Neuron (in vitro differentiated cells): ENCODE data around the gene SCYGR5.
"Not testable (repeated sequence)": the region's sequence is repeated elsewhere in the genome, so short reads cannot be mapped to it uniquely, and the experiment has no call there.

Source experiments
- H2AFZ ChIP-seq: one replicate; pipeline ENCODE4 v1.6.1; 2013; ENCODE audit warnings: low read depth, mild to moderate bottlenecking, inconsistent platforms, low read length, moderate library complexity
- H3K27me3 ChIP-seq: one replicate; pipeline ENCODE4 v1.6.1; 2013; ENCODE audit warnings: low read length; ENCODE audit not compliant: insufficient read depth
- H3K36me3 ChIP-seq: one replicate; pipeline ENCODE4 v1.6.1; 2013; ENCODE audit warnings: low read length; ENCODE audit not compliant: insufficient read depth
- H3K4me1 ChIP-seq: one replicate; pipeline ENCODE4 v1.6.1; 2013; ENCODE audit warnings: low read length; ENCODE audit not compliant: insufficient read depth
- H3K4me3 ChIP-seq: 2 replicates; pipeline ENCODE4 v1.5.1; 2013; ENCODE audit warnings: mild to moderate bottlenecking, low read length, moderate library complexity
- H3K9me3 ChIP-seq: one replicate; pipeline ENCODE4 v1.6.1; 2013; ENCODE audit warnings: low read length

The SCYGR5 gene

GRCh38 chr2:227666631-227667170 lies at the start of gene SCYGR5:
Gene SCYGR5, plus strand, starts transcription at chr2:227666804. Its CDS starts 0 bp downstream, at chr2:227666804.
- not testable (repeated sequence) for H3K4me1 ChIP-seq, H3K36me3 ChIP-seq

GRCh38 chr2:227617316-227618230 lies 49.0 kb upstream of the SCYGR5 start, which contains the start of gene SCYGR4:
Gene SCYGR4, plus strand, starts transcription at chr2:227617498. Its CDS starts 0 bp downstream, at chr2:227617498.
- Histone ChIP-seq H3K4me3 (no peak within 1 kb of the TSS), H3K9me3 (no peaks in the 10 kb centered on the region), H3K4me1 (no peaks in the 10 kb centered on the region), H2AFZ (no peak within 1 kb of the TSS), H3K27me3 (no peaks in the 10 kb centered on the region), H3K36me3 (no peaks in the 10 kb centered on the region)

More at GRCh38 chr2:227666631-227667170, at the start of gene SCYGR5:
- H3K9me3 ChIP-seq, H3K27me3 ChIP-seq, H2AFZ ChIP-seq, H3K4me3 ChIP-seq: not testable (repeated sequence)

- H3K4me1 ChIP-seq = no peaks in the 10 kb centered on the region
- H3K36me3 ChIP-seq = no peaks in the 10 kb centered on the region
- H3K9me3 ChIP-seq = no peaks in the 10 kb centered on the region
- no peak overlapping the region for H2AFZ ChIP-seq
- H3K27me3 ChIP-seq = no peaks in the 10 kb centered on the region
- H3K4me3 ChIP-seq = no peak overlapping the region
Measured at GRCh38 chr2:227623226-227623625, 43.4 kb upstream of the SCYGR5 start.

GRCh38 chr2:227625420-227625819 lies 41.2 kb upstream of the SCYGR5 start:
- no peaks in the 10 kb centered on the region for H3K36me3 ChIP-seq
- no peaks in the 10 kb centered on the region for H3K9me3 ChIP-seq
- H3K4me1 ChIP-seq = no peaks in the 10 kb centered on the region
- H3K27me3 ChIP-seq = no peaks in the 10 kb centered on the region
- H2AFZ ChIP-seq = no peak overlapping the region
- H3K4me3 ChIP-seq = no peak overlapping the region

GRCh38 chr2:227626580-227627151 lies 39.9 kb upstream of the SCYGR5 start:
- Histone ChIP-seq H3K27me3 (no peaks in the 10 kb centered on the region), H3K4me3 (no peak overlapping the region), H2AFZ (no peak overlapping the region), H3K36me3 (no peaks in the 10 kb centered on the region), H3K4me1 (no peaks in the 10 kb centered on the region), H3K9me3 (no peaks in the 10 kb centered on the region)

GRCh38 chr2:227627769-227628168 lies 38.8 kb upstream of the SCYGR5 start:
- H3K36me3 ChIP-seq = no peaks in the 10 kb centered on the region
- H2AFZ ChIP-seq = no peak overlapping the region
- H3K27me3 ChIP-seq = no peaks in the 10 kb centered on the region
- no peaks in the 10 kb centered on the region for H3K9me3 ChIP-seq
- H3K4me1 ChIP-seq = no peaks in the 10 kb centered on the region
- H3K4me3 ChIP-seq = no peak overlapping the region

- H3K4me1 ChIP-seq = no peaks in the 10 kb centered on the region
- H3K9me3 ChIP-seq = no peaks in the 10 kb centered on the region
- no peaks in the 10 kb centered on the region for H3K27me3 ChIP-seq
- H3K4me3 ChIP-seq = no peak overlapping the region
- no peaks in the 10 kb centered on the region for H3K36me3 ChIP-seq
- no peak overlapping the region for H2AFZ ChIP-seq
Measured at GRCh38 chr2:227629435-227629834, 37.2 kb upstream of the SCYGR5 start.

- H3K4me3 ChIP-seq = no peak overlapping the region
- no peaks in the 10 kb centered on the region for H3K4me1 ChIP-seq
- H3K9me3 ChIP-seq = no peaks in the 10 kb centered on the region
- H3K36me3 ChIP-seq = no peaks in the 10 kb centered on the region
- no peaks in the 10 kb centered on the region for H3K27me3 ChIP-seq
- no peak overlapping the region for H2AFZ ChIP-seq
Measured at GRCh38 chr2:227630322-227630721, 36.3 kb upstream of the SCYGR5 start.

- Histone ChIP-seq H2AFZ (no peak overlapping the region), H3K9me3 (no peaks in the 10 kb centered on the region), H3K27me3 (no peaks in the 10 kb centered on the region), H3K4me1 (no peaks in the 10 kb centered on the region), H3K36me3 (no peaks in the 10 kb centered on the region), H3K4me3 (no peak overlapping the region)
Measured at GRCh38 chr2:227632827-227633226, 33.8 kb upstream of the SCYGR5 start.

- no peaks in the 10 kb centered on the region for H3K9me3 ChIP-seq
Measured at GRCh38 chr2:227634201-227634600, 32.4 kb upstream of the SCYGR5 start.

GRCh38 chr2:227642656-227643055 lies 23.9 kb upstream of the SCYGR5 start:
- H3K4me1 ChIP-seq = no peaks in the 10 kb centered on the region
- no peak overlapping the region for H3K4me3 ChIP-seq
- H3K36me3 ChIP-seq = no peaks in the 10 kb centered on the region
- H2AFZ ChIP-seq = no peak overlapping the region
- no peaks in the 10 kb centered on the region for H3K9me3 ChIP-seq
- H3K27me3 ChIP-seq = no peaks in the 10 kb centered on the region

More at GRCh38 chr2:227634201-227634600, 32.4 kb upstream of the SCYGR5 start:
- Histone ChIP-seq H3K4me3 (no peak overlapping the region), H3K4me1 (no peaks in the 10 kb centered on the region), H2AFZ (no peak overlapping the region), H3K36me3 (no peaks in the 10 kb centered on the region), H3K27me3 (no peaks in the 10 kb centered on the region)

GRCh38 chr2:227643990-227644551 lies 22.5 kb upstream of the SCYGR5 start:
- H3K4me3 ChIP-seq = no peak overlapping the region
- H2AFZ ChIP-seq = no peak overlapping the region
- H3K9me3 ChIP-seq = no peaks in the 10 kb centered on the region
- H3K4me1 ChIP-seq = no peaks in the 10 kb centered on the region
- H3K36me3 ChIP-seq = no peaks in the 10 kb centered on the region
- H3K27me3 ChIP-seq = no peaks in the 10 kb centered on the region

GRCh38 chr2:227653419-227653818 lies 13.2 kb upstream of the SCYGR5 start:
- no peaks in the 10 kb centered on the region for H3K4me1 ChIP-seq
- no peaks in the 10 kb centered on the region for H3K9me3 ChIP-seq
- H3K27me3 ChIP-seq = no peaks in the 10 kb centered on the region
- no peak overlapping the region for H3K4me3 ChIP-seq
- no peak overlapping the region for H2AFZ ChIP-seq
- no peaks in the 10 kb centered on the region for H3K36me3 ChIP-seq
